H1 (cell line): ENCODE data around the gene UPK3B. TPM values are rescaled to one million over a fixed set of nuclear protein-coding genes. Genes with fewer than 3 reads are reported as not detected.
"Not testable (repeated sequence)": the region's sequence is repeated elsewhere in the genome, so short reads cannot be mapped to it uniquely, and the experiment has no call there.

Source experiments
- CTCF ChIA-PET: fragments of 300-600 bp; sonication (Branson Sonifier 250); formaldehyde crosslinking; loops from one replicate; lab custom pipeline; 2021; ENCODE audit not compliant: partially characterized antibody; lab: Charles Lee
- POLR2A ChIA-PET: fragments of 300-600 bp; sonication (Branson Sonifier 250); formaldehyde crosslinking; loops from one replicate; lab custom pipeline; 2021; ENCODE audit warnings: inconsistent platforms; ENCODE audit not compliant: partially characterized antibody; lab: Charles Lee
- DNase-seq, 2 experiments: peaks; one replicate each; pipeline versions ENCODE4 v3.0.0 to v3.0.0-alpha.2; 2010 to 2022; ENCODE audit warnings: low spot score in 2 of 2, low read depth in 1 of 2, mixed read lengths in 1 of 2
- FAIRE-seq: peaks from 2 replicates; lab custom pipeline; 2011; peaks lifted over from hg19 to GRCh38; lab: Jason Lieb, UNC
- H2AFZ ChIP-seq: 2 replicates; pipeline ENCODE4 v1.8.1; 2012; ENCODE audit warnings: low read length, inconsistent platforms
- H2AK5ac ChIP-seq: 2 replicates; pipeline ENCODE4 v1.6.1; 2013; ENCODE audit warnings: low read depth, low read length
- H2BK120ac ChIP-seq: replicated peaks from 2 replicates; pipeline ENCODE3; 2013; ENCODE audit warnings: low read depth, low read length, inconsistent platforms
- H2BK12ac ChIP-seq: 2 replicates; pipeline ENCODE4 v1.6.1; 2013; ENCODE audit warnings: low read depth, low read length
- H2BK15ac ChIP-seq: 2 replicates; pipeline ENCODE4 v1.6.1; 2013; ENCODE audit warnings: low read length
- H2BK20ac ChIP-seq: 2 replicates; pipeline ENCODE4 v1.6.1; 2013; ENCODE audit warnings: low read length
- H2BK5ac ChIP-seq: 2 replicates; pipeline ENCODE4 v1.6.1; 2013; ENCODE audit warnings: low read depth, low read length
- H3K14ac ChIP-seq: 2 replicates; pipeline ENCODE4 v1.6.1; 2013; ENCODE audit warnings: inconsistent platforms; ENCODE audit not compliant: insufficient read length
- H3K18ac ChIP-seq: 2 replicates; pipeline ENCODE4 v1.6.1; 2013; ENCODE audit warnings: low read length; ENCODE audit errors: extremely low read depth
- H3K23ac ChIP-seq: 2 replicates; pipeline ENCODE4 v1.6.1; 2013; ENCODE audit warnings: inconsistent platforms; ENCODE audit not compliant: insufficient read length
- H3K23me2 ChIP-seq: 2 replicates; pipeline ENCODE4 v1.6.1; 2013; ENCODE audit warnings: low read depth, low read length
- H3K27ac ChIP-seq: 2 replicates; pipeline ENCODE4 v1.6.1; 2011; ENCODE audit warnings: low read depth, low read length, inconsistent platforms
- H3K27me3 ChIP-seq, 4 experiments: replicated peaks in 1 of 4; 1 replicate in 1 of 4; 2 replicates in 3 of 4; pipeline versions ENCODE4 v1.6.1 to v1.8.1; 2011 to 2013; ENCODE audit warnings: low read length in 3 of 4, mild to moderate bottlenecking in 3 of 4, inconsistent platforms in 2 of 4, mixed read lengths in 2 of 4, moderate library complexity in 1 of 4; ENCODE audit not compliant: control insufficient read depth in 3 of 4, insufficient read depth in 3 of 4; ENCODE audit errors: extremely low read depth in 1 of 4
- H3K36me3 ChIP-seq, 4 experiments: 2 replicates each; pipeline versions ENCODE4 v1.6.1 to v1.8.1; 2011 to 2013; ENCODE audit warnings: mild to moderate bottlenecking in 4 of 4, low read length in 3 of 4, moderate library complexity in 2 of 4, control low read depth in 1 of 4, inconsistent platforms in 1 of 4; ENCODE audit not compliant: insufficient read depth in 4 of 4, control insufficient read depth in 2 of 4
- H3K4ac ChIP-seq: replicated peaks from 2 replicates; pipeline ENCODE3; 2013; ENCODE audit warnings: low read length, low read depth, mixed read lengths, inconsistent platforms; ENCODE audit not compliant: insufficient read length
- H3K4me1 ChIP-seq, 4 experiments: replicated peaks in 1 of 4; 1 replicate in 1 of 4; 2 replicates in 3 of 4; pipeline versions ENCODE4 v1.6.1 to v1.8.1; 2011 to 2013; ENCODE audit warnings: low read length in 3 of 4, inconsistent platforms in 2 of 4, mixed read lengths in 1 of 4; ENCODE audit not compliant: insufficient read depth in 4 of 4, control insufficient read depth in 3 of 4
- H3K4me2 ChIP-seq, 2 experiments: 2 replicates each; pipeline versions ENCODE4 v1.6.1 to v1.8.1; 2011 to 2013; ENCODE audit warnings: low read depth in 2 of 2, low read length in 2 of 2, control low read depth in 1 of 2, inconsistent platforms in 1 of 2, mild to moderate bottlenecking in 1 of 2; ENCODE audit not compliant: insufficient read depth in 1 of 2
- H3K4me3 ChIP-seq, 4 experiments: fragments of 200-600, 300-600 bp in 1 of 4; sonication (generic), shearing (Covaris generic), sonication (Bioruptor Twin) in 1 of 4; 2 replicates each; pipeline versions ENCODE4 v1.5.1 to v1.8.1; 2011 to 2016; ENCODE audit warnings: low read length in 4 of 4, low read depth in 3 of 4, control low read depth in 2 of 4, inconsistent platforms in 2 of 4, mild to moderate bottlenecking in 2 of 4, mixed read lengths in 1 of 4, moderate library complexity in 1 of 4; ENCODE audit not compliant: insufficient read depth in 2 of 4; ENCODE audit errors: extremely low read depth in 1 of 4
- H3K56ac ChIP-seq: replicated peaks from 2 replicates; pipeline ENCODE3; 2013; ENCODE audit warnings: low read depth, mild to moderate bottlenecking, mixed read lengths, low read length, inconsistent platforms; ENCODE audit not compliant: insufficient read length
- H3K79me1 ChIP-seq: 2 replicates; pipeline ENCODE4 v1.6.1; 2013; ENCODE audit warnings: low read depth, low read length, control low read depth
- H3K79me2 ChIP-seq, 2 experiments: 2 replicates each; pipeline versions ENCODE4 v1.6.1 to v1.8.1; 2012 to 2013; ENCODE audit warnings: low read length in 2 of 2, mild to moderate bottlenecking in 2 of 2, inconsistent platforms in 1 of 2; ENCODE audit not compliant: insufficient read depth in 2 of 2, control insufficient read depth in 1 of 2
- H3K9ac ChIP-seq, 4 experiments: replicated peaks in 1 of 4; 1 replicate in 1 of 4; 2 replicates in 3 of 4; pipeline versions ENCODE4 v1.6.1 to v1.8.1; 2011 to 2013; ENCODE audit warnings: low read depth in 3 of 4, low read length in 3 of 4, control low read depth in 2 of 4, mild to moderate bottlenecking in 2 of 4, moderate library complexity in 2 of 4, inconsistent platforms in 1 of 4; ENCODE audit errors: extremely low read depth in 1 of 4
- H3K9me3 ChIP-seq, 2 experiments: 2 replicates each; pipeline versions ENCODE4 v1.6.1 to v1.8.1; 2012 to 2013; ENCODE audit warnings: mild to moderate bottlenecking in 2 of 2, moderate library complexity in 2 of 2, control low read depth in 1 of 2, inconsistent platforms in 1 of 2, low read depth in 1 of 2, low read length in 1 of 2, mixed read lengths in 1 of 2; ENCODE audit not compliant: insufficient read depth in 2 of 2
- H4K20me1 ChIP-seq, 2 experiments: replicated peaks in 1 of 2; 2 replicates each; pipeline versions ENCODE3 to v1.8.1; 2011 to 2013; ENCODE audit warnings: inconsistent platforms in 2 of 2, low read length in 2 of 2, mild to moderate bottlenecking in 1 of 2; ENCODE audit not compliant: insufficient read depth in 2 of 2, control insufficient read depth in 1 of 2
- H4K5ac ChIP-seq: 2 replicates; pipeline ENCODE4 v1.6.1; 2013; ENCODE audit warnings: low read length, low read depth, mixed read lengths, inconsistent platforms; ENCODE audit not compliant: insufficient read length
- H4K8ac ChIP-seq: 2 replicates; pipeline ENCODE4 v1.8.0; 2013; ENCODE audit warnings: mild to moderate bottlenecking, moderate library complexity, low read length, inconsistent platforms; ENCODE audit not compliant: insufficient read depth; ENCODE audit errors: extremely low read depth
- H4K91ac ChIP-seq: replicated peaks from 2 replicates; pipeline ENCODE3; 2013; ENCODE audit warnings: low read length, mixed read lengths, inconsistent platforms; ENCODE audit not compliant: insufficient read length
- WGBS, 2 experiments: shearing (Covaris generic) in 1 of 2; methylation state at CpG; one replicate each; pipeline versions ENCODE4 v1.1.6 to v1.1.7; 2013 to 2015; ENCODE audit warnings: low lambda C conversion rate in 2 of 2, mixed read lengths in 2 of 2, inconsistent platforms in 1 of 2, low coverage in 1 of 2, missing lambda C conversion rate in 1 of 2; ENCODE audit not compliant: insufficient replicate concordance in 2 of 2, insufficient coverage in 1 of 2, insufficient read length in 1 of 2; ENCODE audit errors: extremely low coverage in 1 of 2, missing lambda C conversion rate in 1 of 2; 5-methylcytosine and 5-hydroxymethylcytosine counted together
- polyA plus RNA-seq, 7 experiments: library from polyadenylated mRNA; depleted of rRNA in 3 of 7; stranded (reverse) in 5 of 7; unstranded in 2 of 7; fragments of >200 nt in 5 of 7; fragments of 200-250 nt in 2 of 7; gene quantifications; 1 replicate in 5 of 7; 2 replicates in 1 of 7; 4 replicates in 1 of 7; pipeline versions ENCODE4 v1.2.1 to v1.2.3, GENCODE V29; 2011 to 2013; ENCODE audit warnings: missing spikeins in 2 of 7, mixed read lengths in 2 of 7
- total RNA-seq: library from RNA; stranded (reverse); fragmentation: NEBNext Ultra II Directional; extraction: Animal tissue kit (Norgen Biotek cat#: 25700); gene quantifications from 2 replicates; pipeline ENCODE4 v1.2.1, GENCODE V29; 2021

The UPK3B gene
- total and polyA plus RNA-seq, 2 of the 8 experiments (the other 6 are each of a cell fraction or from before 2014, with no cell fraction given), result 5.9 to 20.6 TPM

GRCh38 chr7:76485822-76486610, 24.3 kb upstream of the UPK3B start:
- H2BK12ac ChIP-seq, POLR2A ChIA-PET, H3K9me3 ChIP-seq, H3K14ac ChIP-seq, H4K91ac ChIP-seq, H2AK5ac ChIP-seq, H4K5ac ChIP-seq, H3K4me1 ChIP-seq, H2AFZ ChIP-seq, H2BK5ac ChIP-seq, H3K18ac ChIP-seq, H3K4ac ChIP-seq, H3K4me2 ChIP-seq, H4K8ac ChIP-seq, CTCF ChIA-PET, H3K9ac ChIP-seq, H3K56ac ChIP-seq, H2BK120ac ChIP-seq, H2BK20ac ChIP-seq, H3K23me2 ChIP-seq, H3K27ac ChIP-seq, H3K4me3 ChIP-seq, H3K79me1 ChIP-seq, H4K20me1 ChIP-seq, H2BK15ac ChIP-seq, H3K27me3 ChIP-seq, H3K23ac ChIP-seq, H3K79me2 ChIP-seq: not testable (repeated sequence)
- 41% methylated on average over 5 of the region's 20 CpGs; no CpG with 5 or more reads in 1 of the 2 experiments for WGBS, 2 experiments
- DNase-seq, result peak in 1 of 2 experiments; percentile 59
- peaks cover 0 to 11% (median 3%) of the 10 kb centered on the region in 4 experiments; a peak in 2 of 8 replicates for H3K36me3 ChIP-seq
- peak; percentile 72 for FAIRE-seq

DNA sequence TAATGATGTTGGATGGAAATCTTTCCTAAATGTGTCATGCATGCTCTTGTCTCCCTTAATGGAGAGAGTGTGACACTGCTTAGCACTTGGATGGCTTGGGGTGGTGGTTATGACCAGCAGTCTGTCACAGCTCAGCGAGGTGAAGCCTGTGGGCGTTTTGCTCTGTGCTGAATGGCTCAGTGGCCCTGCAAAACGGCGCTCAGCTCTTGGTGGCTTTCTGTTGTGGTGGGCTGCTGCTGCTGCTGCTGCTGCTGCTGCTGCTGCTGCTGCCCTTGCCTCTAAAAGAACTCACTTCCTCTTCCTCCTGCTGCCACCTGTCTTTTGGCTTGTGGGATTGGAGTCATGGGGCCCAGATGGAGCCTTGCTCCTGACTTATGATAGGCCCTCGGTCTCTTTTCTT, 23.7 kb upstream of the UPK3B start:
- H3K79me2 ChIP-seq, H2BK12ac ChIP-seq, H3K4me2 ChIP-seq, H4K20me1 ChIP-seq, H4K91ac ChIP-seq, H3K27me3 ChIP-seq, H3K4ac ChIP-seq, H3K9me3 ChIP-seq, H3K27ac ChIP-seq, H3K23me2 ChIP-seq, H4K5ac ChIP-seq, H2AK5ac ChIP-seq, CTCF ChIA-PET, FAIRE-seq, H2BK5ac ChIP-seq, H2BK15ac ChIP-seq, H3K14ac ChIP-seq, H3K18ac ChIP-seq, DNase-seq, H3K4me1 ChIP-seq, H3K56ac ChIP-seq, H2BK120ac ChIP-seq, H4K8ac ChIP-seq, H2AFZ ChIP-seq, H3K4me3 ChIP-seq, H3K23ac ChIP-seq, POLR2A ChIA-PET, H3K79me1 ChIP-seq, H3K9ac ChIP-seq, H2BK20ac ChIP-seq: not testable (repeated sequence)
- WGBS, 2 experiments, result 100% methylated on average over 1 of the region's 5 CpGs; no CpG with 5 or more reads in 1 of the 2 experiments
- peaks cover 0 to 11% (median 3%) of the 10 kb centered on the region in 4 experiments; a peak in 2 of 8 replicates for H3K36me3 ChIP-seq
